Small intestine (tissue), 7 donors: ENCODE data around the gene HACE1. TPM values are rescaled to one million over a fixed set of nuclear protein-coding genes. Genes with fewer than 3 reads are reported as not detected.
A peak's percentile ranks its signal among the peaks of the same experiment; 100 is the strongest.
"Not testable (repeated sequence)": the region's sequence is repeated elsewhere in the genome, so short reads cannot be mapped to it uniquely, and the experiment has no call there.

Experiments
- DNase-seq, 2 donors: peaks; one replicate each; pipeline versions ENCODE4 v3.0.0 to v3.0.0-alpha.2; 2013
- FAIRE-seq: peaks from 2 replicates; lab custom pipeline; 2012; peaks lifted over from hg19 to GRCh38; lab: Jason Lieb, UNC
- H3K27ac ChIP-seq, 3 donors: one replicate each; pipeline ENCODE4 v1.5.1; 2013; ENCODE audit warnings: low read length in 2 of 3, mild to moderate bottlenecking in 2 of 3, control low read depth in 1 of 3, inconsistent platforms in 1 of 3, low read depth in 1 of 3, moderate library complexity in 1 of 3
- H3K27me3 ChIP-seq, 3 donors: one replicate each; pipeline ENCODE4 v1.6.1; 2013; ENCODE audit warnings: low read length in 3 of 3, inconsistent platforms in 1 of 3; ENCODE audit not compliant: control insufficient read depth in 3 of 3, insufficient read depth in 3 of 3
- H3K36me3 ChIP-seq, 3 donors: one replicate each; pipeline ENCODE4 v1.6.1; 2013; ENCODE audit warnings: low read length in 3 of 3, inconsistent platforms in 1 of 3, low read depth in 1 of 3, mild to moderate bottlenecking in 1 of 3, moderate library complexity in 1 of 3; ENCODE audit not compliant: control insufficient read depth in 3 of 3, insufficient read depth in 2 of 3
- H3K4me1 ChIP-seq, 3 donors: one replicate each; pipeline ENCODE4 v1.6.1; 2013; ENCODE audit warnings: low read length in 2 of 3, inconsistent platforms in 1 of 3, low read depth in 1 of 3, mild to moderate bottlenecking in 1 of 3, moderate library complexity in 1 of 3; ENCODE audit not compliant: control insufficient read depth in 3 of 3, insufficient read depth in 2 of 3
- H3K4me3 ChIP-seq, 3 donors: one replicate each; pipeline ENCODE4 v1.5.1; 2013; ENCODE audit warnings: low read length in 3 of 3, control low read depth in 1 of 3, inconsistent platforms in 1 of 3, low read depth in 1 of 3, mild to moderate bottlenecking in 1 of 3, moderate library complexity in 1 of 3
- H3K9me3 ChIP-seq, 2 donors: one replicate each; pipeline ENCODE4 v1.6.1; 2013; ENCODE audit warnings: low read depth in 1 of 2, low read length in 1 of 2; ENCODE audit not compliant: control insufficient read depth in 2 of 2, insufficient read depth in 1 of 2
- WGBS, 3 donors: extraction: QIAGEN DNeasy Blood & Tissue Kit; methylation state at CpG; one replicate each; pipeline ENCODE4 v1.1.7; 2013; 5-methylcytosine and 5-hydroxymethylcytosine counted together
- polyA plus RNA-seq, 4 donors: library from polyadenylated mRNA; stranded (reverse) in 3 of 4; unstranded in 1 of 4; fragments of 200-250 nt in 3 of 4; fragments of 120-200 nt in 1 of 4; gene quantifications; one replicate each; pipeline versions ENCODE4 v1.2.1 to v1.2.3, GENCODE V29; 2013
- donor health status: healthy with polysubstance abuse.
- donor health status: control.
- donor health status: control.
- donor health status: Bipolar disorder and iron deficiency.
- donor health status: healthy.

HACE1 gene
- polyA plus RNA-seq, 4 donors, result 4.0 to 9.4 (median 6.2) TPM

GRCh38 chr6:104885518-104886043 is 25.9 kb upstream of the HACE1 start:
- Histone ChIP-seq H3K4me3 (no peak overlapping the region), H3K9me3 (peaks cover 0 to 14% of the 10 kb centered on the region in 2 donors), H3K27ac (no peak overlapping the region), H3K36me3 (no peaks in the 10 kb centered on the region), H3K27me3 (peaks cover 0 to 7% (median 4%) of the 10 kb centered on the region in 3 donors), H3K4me1 (no peaks in the 10 kb centered on the region)
- DNase-seq (no peak), FAIRE-seq (no peak)
- 65 to 67% (median 67%) methylated on average over 17 to 19 of the region's 19 CpGs for WGBS, 3 donors

DNA sequence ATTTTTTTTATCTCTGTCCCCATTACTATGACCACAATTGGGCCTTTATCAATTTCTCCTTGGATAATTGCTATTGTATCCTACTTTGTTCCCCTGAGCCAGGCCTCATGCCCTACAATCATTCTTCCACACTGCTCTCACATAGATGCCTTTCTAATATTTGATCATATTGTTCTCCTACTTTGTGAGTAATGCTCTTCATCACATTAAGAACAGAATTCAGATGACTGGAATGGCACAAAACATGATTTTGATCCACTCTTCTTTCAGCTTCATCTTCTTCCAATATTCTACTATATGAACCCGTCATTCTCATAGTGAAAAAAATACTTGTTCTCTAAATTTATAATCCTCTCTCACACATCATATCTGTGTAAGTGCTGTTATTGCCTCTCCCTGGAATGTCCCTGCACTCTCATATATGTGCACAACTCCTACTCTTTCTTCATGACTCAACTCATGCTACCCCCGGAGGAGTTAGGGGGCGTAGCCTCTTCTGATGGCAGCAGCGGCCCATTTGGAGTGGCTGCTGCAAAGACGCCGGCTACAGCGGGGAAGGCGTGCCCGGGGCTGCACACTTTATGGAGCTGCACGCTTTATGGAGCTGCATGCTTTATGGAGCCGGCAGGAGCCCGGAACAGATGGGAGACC is 25.3 kb upstream of the HACE1 start:
- H3K27me3 ChIP-seq, result peaks cover 0 to 7% (median 4%) of the 10 kb centered on the region in 3 donors
- no peaks in the 10 kb centered on the region for H3K36me3 ChIP-seq
- H3K27ac ChIP-seq, result no peak overlapping the region
- no peak overlapping the region for H3K4me3 ChIP-seq
- WGBS, 3 donors, result 49 to 57% (median 51%) methylated on average over 12 of the region's 12 CpGs
- DNase-seq (no peak), FAIRE-seq (no peak)
- H3K4me1 ChIP-seq, result no peaks in the 10 kb centered on the region
- H3K9me3 ChIP-seq, result peaks cover 0 to 14% of the 10 kb centered on the region in 2 donors

- FAIRE-seq (no peak), DNase-seq (no peak)
- Histone ChIP-seq H3K27ac (no peak overlapping the region), H3K36me3 (no peaks in the 10 kb centered on the region), H3K4me1 (no peaks in the 10 kb centered on the region), H3K4me3 (no peak overlapping the region), H3K9me3 (no peaks in the 10 kb centered on the region), H3K27me3 (peaks cover 0 to 7% (median 4%) of the 10 kb centered on the region in 3 donors)
- 41 to 60% (median 48%) methylated on average over 3 of the region's 3 CpGs for WGBS, 3 donors
Observed at GRCh38 chr6:104881964-104882668, 22.4 kb upstream of the HACE1 start.

DNA sequence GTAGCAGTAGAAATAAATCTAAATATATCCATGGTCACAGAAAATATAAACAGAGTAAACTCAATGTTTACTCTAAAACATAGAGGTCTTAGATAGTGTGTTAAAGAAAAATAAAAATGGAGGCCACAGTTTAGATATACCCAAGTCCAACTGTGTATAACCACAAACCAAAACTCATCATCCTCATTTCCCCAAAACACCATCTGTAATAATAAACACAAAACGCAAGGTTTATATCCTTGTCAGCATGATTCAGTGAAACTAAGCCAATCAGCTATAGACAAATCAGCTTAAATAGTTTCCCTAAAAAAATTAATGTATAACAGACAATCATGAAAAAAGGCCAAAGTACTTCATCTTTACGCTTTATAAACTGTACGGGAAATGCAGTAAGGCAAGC is 2.7 kb upstream of the HACE1 start:
- 40 to 52% (median 48%) methylated on average over 3 of the region's 3 CpGs for WGBS, 3 donors
- Histone ChIP-seq H3K36me3 (no peaks in the 10 kb centered on the region), H3K4me1 (peaks cover 0 to 2% (median 0%) of the 10 kb centered on the region in 3 donors), H3K27me3 (peaks cover 0 to 8% (median 2%) of the 10 kb centered on the region in 3 donors), H3K9me3 (no peaks in the 10 kb centered on the region), H3K27ac (no peak overlapping the region), H3K4me3 (no peak overlapping the region)
- FAIRE-seq (no peak), DNase-seq (no peak)

GRCh38 chr6:104860221-104860620 is 502 bp upstream of the HACE1 start:
- Histone ChIP-seq H3K9me3 (no peaks in the 10 kb centered on the region), H3K4me1 (peaks cover 0 to 2% (median 0%) of the 10 kb centered on the region in 3 donors), H3K4me3 (peak overlapping the region in 2 of 3 donors; percentile 97 to 99), H3K36me3 (no peaks in the 10 kb centered on the region), H3K27ac (no peak overlapping the region), H3K27me3 (peaks cover 0 to 3% (median 0%) of the 10 kb centered on the region in 3 donors)
- FAIRE-seq (no peak), DNase-seq (peak in 1 of 2 donors; percentile 19)
- WGBS, 3 donors, result 22 to 67% (median 42%) methylated on average over 2 of the region's 2 CpGs

- H3K4me3 ChIP-seq, result peak overlapping the region in 2 of 3 donors; percentile 97 to 99
- peak in 1 of 2 donors; percentile 17 for DNase-seq
- WGBS, 3 donors, result 23 to 31% (median 29%) methylated on average over 3 of the region's 3 CpGs
- FAIRE-seq, result no peak
- H3K4me1 ChIP-seq, result peaks cover 0 to 2% (median 0%) of the 10 kb centered on the region in 3 donors
- H3K27me3 ChIP-seq, result no peaks in the 10 kb centered on the region
- H3K9me3 ChIP-seq, result no peaks in the 10 kb centered on the region
- no peak overlapping the region for H3K27ac ChIP-seq
- H3K36me3 ChIP-seq, result no peaks in the 10 kb centered on the region
Observed at GRCh38 chr6:104858642-104859041, 1.1 kb downstream of the HACE1 start.

DNA sequence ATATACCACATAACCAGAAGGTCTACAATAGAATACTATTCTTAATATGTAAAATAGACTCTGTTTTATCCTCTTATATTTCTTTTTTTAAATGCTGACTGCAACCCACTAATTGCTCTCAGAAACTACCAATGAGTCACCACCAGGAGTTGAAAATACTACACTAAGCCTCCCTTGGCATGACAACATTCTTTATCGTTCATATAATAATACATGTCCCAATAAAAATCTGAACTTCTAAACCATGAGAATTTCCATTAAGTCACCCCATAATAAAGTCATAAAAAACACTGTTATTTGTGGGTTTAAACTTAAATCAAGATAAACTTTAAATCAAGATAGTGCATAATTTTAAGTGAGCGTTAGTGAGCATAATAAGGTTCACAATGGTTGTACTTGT is 4.2 kb downstream of the HACE1 start:
- Histone ChIP-seq H3K27me3 (no peaks in the 10 kb centered on the region), H3K4me3 (no peak overlapping the region), H3K36me3 (peaks cover 0 to 1% (median 0%) of the 10 kb centered on the region in 3 donors), H3K27ac (no peak overlapping the region), H3K9me3 (no peaks in the 10 kb centered on the region), H3K4me1 (peaks cover 0 to 2% (median 0%) of the 10 kb centered on the region in 3 donors)
- DNase-seq, result no peak
- WGBS, 3 donors, result 66 to 78% (median 74%) methylated on average over 2 of the region's 2 CpGs
- no peak for FAIRE-seq

DNA sequence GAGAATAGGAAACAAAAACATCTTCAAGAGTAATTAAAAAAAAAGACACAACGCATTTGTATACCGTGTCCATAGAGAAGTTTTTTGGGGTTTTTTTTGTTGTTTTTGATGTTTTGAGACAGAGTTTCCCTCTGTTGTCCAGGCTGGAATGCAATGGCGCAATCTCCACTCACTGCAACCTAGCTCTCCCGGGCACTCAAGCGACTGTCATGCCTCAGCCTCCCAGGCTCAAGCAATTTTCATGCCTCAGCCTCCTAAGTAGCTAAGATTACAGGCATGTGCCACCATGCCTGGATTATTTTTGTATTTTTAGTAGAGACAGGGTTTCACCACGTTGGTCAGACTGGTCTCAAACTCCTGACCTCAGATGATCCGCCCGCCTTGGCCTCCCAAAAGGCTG is 12.0 kb downstream of the HACE1 start:
- WGBS, 3 donors, result 86 to 90% (median 88%) methylated on average over 8 of the region's 8 CpGs
- not testable (repeated sequence) for H3K27ac ChIP-seq, FAIRE-seq, H3K9me3 ChIP-seq, H3K27me3 ChIP-seq, DNase-seq, H3K4me3 ChIP-seq, H3K4me1 ChIP-seq
- peaks cover 0 to 12% (median 2%) of the 10 kb centered on the region in 3 donors for H3K36me3 ChIP-seq
